Ishikawa (cell line): ENCODE measurements around the gene ZNF423.

Source experiments
- CEBPB ChIP-seq: IDR thresholded peaks from 2 replicates; pipeline ENCODE4 v1.6.1; 2012
- CREB1 ChIP-seq: IDR thresholded peaks from 2 replicates; pipeline ENCODE4 v1.6.1; 2012; ENCODE audit warnings: low read depth
- EGR1 ChIP-seq: IDR thresholded peaks from 2 replicates; pipeline ENCODE4 v1.6.1; 2012
- EP300 ChIP-seq: IDR thresholded peaks from 2 replicates; pipeline ENCODE4 v1.6.1; 2012; ENCODE audit warnings: borderline replicate concordance
- FOXM1 ChIP-seq: IDR thresholded peaks from 2 replicates; pipeline ENCODE4 v1.6.1; 2012; ENCODE audit warnings: low read depth, borderline replicate concordance
- NFIC ChIP-seq: IDR thresholded peaks from 2 replicates; pipeline ENCODE4 v1.6.1; 2012
- RAD21 ChIP-seq: IDR thresholded peaks from 2 replicates; pipeline ENCODE4 v1.6.1; 2012; ENCODE audit warnings: low read depth
- TAF1 ChIP-seq: IDR thresholded peaks from 2 replicates; pipeline ENCODE4 v1.6.1; 2012; ENCODE audit warnings: low read depth, mild to moderate bottlenecking
- TEAD4 ChIP-seq: IDR thresholded peaks from 2 replicates; pipeline ENCODE4 v1.6.1; 2012
- YY1 ChIP-seq: IDR thresholded peaks from 2 replicates; pipeline ENCODE4 v1.6.1; 2012; ENCODE audit warnings: low read depth
- ZBTB7A ChIP-seq: IDR thresholded peaks from 2 replicates; pipeline ENCODE4 v1.6.1; 2012; ENCODE audit warnings: low read depth
- TF ChIP-seq, protein P1 (sequence below): IDR thresholded peaks from 2 replicates; pipeline ENCODE4 v1.6.1; 2012; ENCODE audit warnings: low read depth, mild to moderate bottlenecking
- TF ChIP-seq, protein P2 (sequence below): IDR thresholded peaks from 2 replicates; pipeline ENCODE4 v1.6.1; 2012
- TF ChIP-seq, protein P3 (sequence below): IDR thresholded peaks from 2 replicates; pipeline ENCODE4 v1.6.1; 2012

GRCh38 chr16:49523435-49524159 lies 332.3 kb downstream of the ZNF423 start:
- TF ChIP-seq YY1 (no peak), TEAD4 (no peak), CREB1 (no peak), EP300 (no peak), NFIC (no peak), EGR1 (no peak), ZBTB7A (no peak), RAD21 (no peak), TAF1 (no peak), CEBPB (no peak), FOXM1 (no peak)
- TF ChIP-seq, protein P1, sequence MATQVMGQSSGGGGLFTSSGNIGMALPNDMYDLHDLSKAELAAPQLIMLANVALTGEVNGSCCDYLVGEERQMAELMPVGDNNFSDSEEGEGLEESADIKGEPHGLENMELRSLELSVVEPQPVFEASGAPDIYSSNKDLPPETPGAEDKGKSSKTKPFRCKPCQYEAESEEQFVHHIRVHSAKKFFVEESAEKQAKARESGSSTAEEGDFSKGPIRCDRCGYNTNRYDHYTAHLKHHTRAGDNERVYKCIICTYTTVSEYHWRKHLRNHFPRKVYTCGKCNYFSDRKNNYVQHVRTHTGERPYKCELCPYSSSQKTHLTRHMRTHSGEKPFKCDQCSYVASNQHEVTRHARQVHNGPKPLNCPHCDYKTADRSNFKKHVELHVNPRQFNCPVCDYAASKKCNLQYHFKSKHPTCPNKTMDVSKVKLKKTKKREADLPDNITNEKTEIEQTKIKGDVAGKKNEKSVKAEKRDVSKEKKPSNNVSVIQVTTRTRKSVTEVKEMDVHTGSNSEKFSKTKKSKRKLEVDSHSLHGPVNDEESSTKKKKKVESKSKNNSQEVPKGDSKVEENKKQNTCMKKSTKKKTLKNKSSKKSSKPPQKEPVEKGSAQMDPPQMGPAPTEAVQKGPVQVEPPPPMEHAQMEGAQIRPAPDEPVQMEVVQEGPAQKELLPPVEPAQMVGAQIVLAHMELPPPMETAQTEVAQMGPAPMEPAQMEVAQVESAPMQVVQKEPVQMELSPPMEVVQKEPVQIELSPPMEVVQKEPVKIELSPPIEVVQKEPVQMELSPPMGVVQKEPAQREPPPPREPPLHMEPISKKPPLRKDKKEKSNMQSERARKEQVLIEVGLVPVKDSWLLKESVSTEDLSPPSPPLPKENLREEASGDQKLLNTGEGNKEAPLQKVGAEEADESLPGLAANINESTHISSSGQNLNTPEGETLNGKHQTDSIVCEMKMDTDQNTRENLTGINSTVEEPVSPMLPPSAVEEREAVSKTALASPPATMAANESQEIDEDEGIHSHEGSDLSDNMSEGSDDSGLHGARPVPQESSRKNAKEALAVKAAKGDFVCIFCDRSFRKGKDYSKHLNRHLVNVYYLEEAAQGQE, result no peak
- TF ChIP-seq, protein P2, sequence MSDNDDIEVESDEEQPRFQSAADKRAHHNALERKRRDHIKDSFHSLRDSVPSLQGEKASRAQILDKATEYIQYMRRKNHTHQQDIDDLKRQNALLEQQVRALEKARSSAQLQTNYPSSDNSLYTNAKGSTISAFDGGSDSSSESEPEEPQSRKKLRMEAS, result no peak
- TF ChIP-seq, protein P3, sequence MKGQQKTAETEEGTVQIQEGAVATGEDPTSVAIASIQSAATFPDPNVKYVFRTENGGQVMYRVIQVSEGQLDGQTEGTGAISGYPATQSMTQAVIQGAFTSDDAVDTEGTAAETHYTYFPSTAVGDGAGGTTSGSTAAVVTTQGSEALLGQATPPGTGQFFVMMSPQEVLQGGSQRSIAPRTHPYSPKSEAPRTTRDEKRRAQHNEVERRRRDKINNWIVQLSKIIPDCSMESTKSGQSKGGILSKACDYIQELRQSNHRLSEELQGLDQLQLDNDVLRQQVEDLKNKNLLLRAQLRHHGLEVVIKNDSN, result no peak
